HG03521 (cell line): ENCODE measurements around the gene CYB5RL.
"Not testable (repeated sequence)": the region's sequence is repeated elsewhere in the genome, so short reads cannot be mapped to it uniquely, and the experiment has no call there.

Experiments
- ATAC-seq: cut with Tn5 transposase; IDR thresholded peaks from one replicate; pipeline ENCODE4 v1.9.1; 2021; ENCODE audit warnings: mild to moderate bottlenecking, moderate library complexity; ENCODE audit not compliant: unreplicated experiment

The CYB5RL gene

DNA sequence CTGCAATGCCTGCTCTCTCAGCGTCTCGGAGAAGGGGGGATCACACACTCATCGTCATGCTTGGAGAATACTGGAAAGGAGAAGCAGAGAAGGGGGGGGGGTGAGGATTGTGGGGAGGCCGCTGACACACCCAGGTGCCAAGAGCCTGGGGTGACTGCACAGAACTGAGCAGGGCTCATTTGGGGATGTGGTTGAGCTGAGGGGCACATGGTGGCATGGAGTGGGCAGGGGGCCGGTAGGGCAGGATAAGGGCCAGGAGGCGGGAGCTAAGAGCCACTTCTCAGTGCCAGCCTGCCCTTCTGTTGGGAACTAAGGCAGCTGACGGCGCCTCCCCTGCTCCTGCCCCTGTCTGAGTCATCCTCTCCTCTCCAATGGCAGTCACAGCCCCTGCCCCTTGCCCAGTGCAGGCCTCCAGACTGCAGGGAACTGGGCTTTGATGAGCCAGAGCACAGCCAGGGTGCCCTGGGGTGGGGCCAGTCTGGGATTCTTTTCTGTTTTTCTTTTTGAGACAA lies 27.3 kb upstream of the CYB5RL start:
- ATAC-seq = no peak

DNA sequence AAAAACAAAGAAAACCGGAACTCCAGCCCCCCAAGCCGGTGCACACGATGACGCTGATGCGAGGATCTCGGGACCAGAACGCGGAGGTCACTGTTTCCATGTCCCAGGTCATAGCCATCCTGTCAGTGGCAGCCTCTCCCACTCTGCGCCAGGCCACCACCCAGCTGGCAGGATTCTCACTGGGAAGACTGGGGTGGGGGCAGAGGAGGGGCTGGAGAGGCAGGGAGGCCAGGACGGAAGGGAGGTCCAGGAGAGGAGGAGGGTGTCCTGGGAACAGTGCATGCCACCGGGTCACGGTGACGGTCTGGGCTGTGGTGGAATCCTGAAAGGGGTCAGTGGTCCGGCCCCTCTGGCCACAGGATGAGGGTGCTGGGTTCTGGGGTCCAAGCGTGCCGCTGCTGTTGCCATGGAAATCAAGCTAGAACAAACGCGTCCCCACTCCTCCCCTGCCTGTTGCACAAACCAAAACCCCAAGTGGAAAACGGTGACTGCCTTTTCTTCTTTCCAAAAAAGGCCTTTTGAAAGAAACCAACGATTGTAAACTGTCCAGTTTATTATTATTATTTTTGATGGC lies 26.2 kb upstream of the CYB5RL start:
- ATAC-seq = no peak

DNA sequence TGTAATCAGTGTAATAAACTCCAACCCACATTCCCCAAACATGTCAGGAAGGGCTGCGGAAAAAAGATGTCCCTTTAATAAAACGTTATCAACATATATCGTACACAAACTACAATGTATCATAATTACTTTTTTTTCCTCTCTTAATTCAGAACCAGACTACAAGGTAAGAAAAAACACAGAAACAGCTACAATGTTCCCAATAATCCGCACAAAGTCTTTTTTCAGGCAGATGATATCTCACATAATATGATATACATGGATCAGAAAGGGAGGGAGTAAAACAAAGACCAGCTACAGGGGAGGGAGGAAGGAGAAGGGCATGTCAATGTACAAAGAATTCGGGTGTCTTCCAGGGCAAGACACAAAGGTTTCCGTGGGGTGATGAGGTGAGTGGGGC lies 25.5 kb upstream of the CYB5RL start:
- ATAC-seq = no peak

DNA sequence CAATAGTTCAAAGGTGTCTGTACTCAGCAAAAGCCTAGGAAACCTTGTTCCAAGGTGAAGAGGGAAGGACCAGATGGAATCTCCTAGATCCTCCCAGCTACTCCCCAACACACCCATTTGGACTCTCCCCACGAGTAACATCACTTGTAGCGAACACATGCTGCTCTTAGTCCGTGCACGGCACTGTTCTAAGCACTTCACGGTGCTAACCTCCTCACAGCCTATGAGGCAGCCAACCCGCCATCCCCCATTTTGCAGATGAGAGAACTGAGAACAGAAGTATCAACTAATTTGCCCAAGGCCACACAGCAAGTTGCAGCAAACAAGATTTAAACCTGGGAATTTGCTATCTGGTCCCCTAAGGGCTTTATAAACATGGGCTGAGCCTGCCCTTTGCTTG lies 24.4 kb upstream of the CYB5RL start:
- ATAC-seq = no peak

DNA sequence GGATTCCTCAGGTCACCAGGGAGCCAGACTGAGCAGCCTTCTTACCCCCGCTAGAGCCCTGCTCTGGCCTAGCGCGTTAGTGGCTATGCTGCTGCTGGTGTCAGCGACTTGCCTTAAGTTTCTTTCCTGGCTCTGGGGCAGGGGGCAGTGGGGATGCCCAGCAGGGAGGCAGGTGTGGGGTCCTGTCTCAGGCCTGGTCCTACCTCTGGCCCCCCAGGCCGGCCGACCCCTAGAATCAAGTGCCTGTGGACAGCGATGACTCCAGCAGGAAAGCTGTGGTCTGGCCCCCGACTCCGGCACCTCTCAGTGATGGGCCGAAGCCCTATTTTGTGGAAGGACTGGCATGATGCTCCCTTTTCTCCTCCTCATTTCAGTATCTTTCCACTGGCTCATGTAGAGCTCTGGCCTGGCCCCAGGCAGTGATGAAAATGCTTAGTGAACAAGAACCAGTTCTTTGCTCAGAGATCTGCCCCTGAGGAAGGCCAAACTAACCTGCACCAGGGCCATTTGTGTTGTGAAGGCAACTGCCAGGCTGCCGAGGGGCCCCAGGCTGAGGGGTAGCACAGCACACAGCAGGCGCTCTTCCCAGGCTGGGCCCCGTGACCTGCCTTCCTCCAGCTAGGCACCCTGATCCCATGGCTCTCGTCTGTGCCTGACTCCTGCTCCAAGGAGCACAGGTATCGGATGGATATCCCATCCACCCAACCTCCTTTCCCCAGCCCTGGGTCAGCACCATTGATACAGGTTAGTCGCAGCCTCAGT lies 23.8 kb upstream of the CYB5RL start:
- ATAC-seq = no peak

DNA sequence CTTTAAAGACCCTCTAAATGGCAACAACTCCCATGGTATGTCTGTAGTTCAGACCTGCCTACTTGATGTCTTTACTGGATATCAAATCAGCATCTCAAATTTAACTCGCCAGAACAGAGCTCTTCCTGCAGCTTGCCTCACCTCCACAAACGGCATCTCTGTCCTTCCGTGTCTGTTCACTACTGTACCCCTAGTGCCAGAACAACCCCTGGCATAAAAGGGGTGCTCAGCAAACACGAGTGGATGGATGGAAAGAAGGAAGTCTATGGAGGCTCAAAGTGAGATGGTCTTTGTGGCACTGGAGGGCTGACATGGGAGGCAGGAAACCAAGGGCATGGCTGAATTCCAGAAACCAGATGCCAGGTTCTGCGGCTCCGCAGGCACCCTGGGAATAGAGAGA lies 22.9 kb upstream of the CYB5RL start:
- ATAC-seq = no peak

DNA sequence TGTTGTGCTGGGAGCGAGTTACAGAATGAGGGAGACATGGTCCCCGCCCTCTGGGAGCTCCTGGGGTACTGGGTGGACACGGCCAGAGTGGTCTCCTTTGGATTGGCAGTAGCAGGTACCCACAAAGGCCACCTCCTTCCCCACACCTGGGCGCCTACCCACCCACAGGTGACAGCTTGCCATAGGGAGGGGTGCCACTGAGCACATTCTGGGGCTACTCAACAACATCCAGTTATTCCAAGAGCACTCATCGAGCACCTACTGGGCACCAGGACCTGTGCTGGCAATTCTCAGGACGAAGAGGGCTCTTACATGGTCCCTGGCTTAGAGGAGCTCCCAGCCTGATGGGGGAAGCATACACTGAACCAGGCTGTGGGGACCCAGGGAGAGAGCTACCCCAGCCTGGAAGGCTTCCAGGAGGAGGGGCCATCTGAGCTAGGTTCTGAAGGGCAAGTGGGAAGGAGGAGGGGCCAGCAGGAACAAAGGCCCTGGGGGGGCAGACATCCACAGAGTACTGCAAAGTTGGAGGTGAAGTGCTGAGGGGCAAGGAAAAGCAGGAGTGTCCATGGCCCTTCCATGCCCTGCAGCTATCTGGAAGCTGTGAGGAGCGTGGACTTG lies 22.1 kb upstream of the CYB5RL start:
- ATAC-seq = no peak

DNA sequence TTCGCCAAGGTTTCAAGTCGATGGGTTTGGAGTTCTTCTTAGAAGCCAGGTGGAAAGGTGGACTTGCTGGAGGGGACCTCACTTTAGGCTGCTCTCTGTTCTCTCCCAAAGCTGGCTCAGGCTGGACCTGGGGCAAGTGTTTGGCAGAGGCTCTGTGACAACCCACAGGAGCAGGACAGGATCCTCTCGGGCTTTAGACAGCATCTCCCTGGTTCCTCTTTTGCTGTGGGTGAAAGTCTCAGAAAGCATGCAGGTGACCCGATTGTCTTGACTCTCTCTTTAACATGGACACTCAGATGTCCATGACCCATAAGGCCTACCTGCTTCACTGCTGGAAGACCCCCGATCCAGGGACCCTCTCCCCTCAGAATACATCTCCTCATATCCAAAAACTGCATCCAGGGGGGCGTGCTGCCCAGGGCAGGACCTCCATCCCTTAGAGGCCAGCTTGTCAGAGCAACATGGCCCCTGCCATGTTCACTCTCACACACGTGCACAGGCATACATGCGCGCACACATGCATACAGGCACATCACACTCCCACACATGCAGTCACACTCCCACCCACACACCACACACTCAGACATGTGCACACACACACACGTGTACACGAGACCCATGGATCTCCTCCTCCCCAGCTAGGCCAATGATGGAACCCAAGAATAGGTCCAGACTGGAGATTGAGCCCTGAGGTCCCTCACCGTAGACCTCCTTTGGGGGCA lies 21.4 kb upstream of the CYB5RL start:
- ATAC-seq = no peak

DNA sequence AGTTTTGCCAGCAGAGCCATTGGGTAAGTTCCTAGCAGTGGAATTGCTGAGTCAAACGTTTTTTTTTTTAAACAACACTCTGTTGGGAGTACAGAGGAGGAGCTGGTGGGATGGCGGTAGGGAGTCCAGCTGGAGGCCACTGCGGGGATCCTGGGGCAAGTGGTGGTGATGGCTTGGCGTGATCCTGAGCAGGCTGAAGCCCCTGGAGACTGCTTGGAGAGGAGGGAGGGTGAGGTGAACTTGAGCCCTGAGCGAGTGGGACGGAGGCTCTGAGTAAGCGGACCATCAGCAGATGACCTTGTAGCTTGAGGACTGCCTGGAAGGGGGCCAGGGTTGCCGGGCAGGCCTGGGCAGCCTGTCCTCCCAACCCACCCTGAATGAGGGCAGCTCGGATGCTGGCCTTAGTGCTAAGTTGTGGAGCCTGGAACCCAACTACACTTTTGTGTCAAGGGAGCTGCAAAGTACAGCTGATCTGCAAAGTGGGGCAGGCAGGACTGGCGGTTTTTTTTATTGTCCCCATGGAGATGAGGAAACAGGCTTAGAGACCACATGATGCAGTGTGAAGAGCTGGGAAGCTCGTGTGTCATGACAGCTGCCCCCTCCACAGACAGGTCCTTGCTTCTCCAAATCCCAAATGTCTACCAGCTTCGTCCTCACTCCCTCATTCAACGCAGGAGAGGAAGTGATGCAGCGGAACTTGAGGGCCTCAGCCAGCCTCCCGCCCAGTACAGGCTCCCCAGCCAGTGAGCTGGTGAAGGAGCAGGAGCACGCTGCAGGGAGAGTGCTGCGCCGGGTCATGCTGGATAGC lies 20.4 kb upstream of the CYB5RL start:
- ATAC-seq = no peak

DNA sequence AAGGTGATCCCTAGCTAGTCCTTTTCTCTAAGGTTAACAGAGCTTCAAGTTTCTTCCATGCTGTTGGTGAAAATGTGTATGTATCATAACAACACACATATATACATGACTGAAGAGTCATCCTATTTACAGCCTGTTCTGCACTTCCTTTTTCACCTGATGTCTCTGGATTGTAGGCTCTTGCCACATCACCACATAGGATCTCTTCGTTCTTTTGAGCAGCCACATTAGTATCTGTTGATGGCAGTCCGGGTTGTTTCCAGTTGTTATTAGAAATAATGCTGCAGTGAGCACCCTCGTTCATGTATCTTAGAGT lies 19.8 kb upstream of the CYB5RL start:
- ATAC-seq = no peak

DNA sequence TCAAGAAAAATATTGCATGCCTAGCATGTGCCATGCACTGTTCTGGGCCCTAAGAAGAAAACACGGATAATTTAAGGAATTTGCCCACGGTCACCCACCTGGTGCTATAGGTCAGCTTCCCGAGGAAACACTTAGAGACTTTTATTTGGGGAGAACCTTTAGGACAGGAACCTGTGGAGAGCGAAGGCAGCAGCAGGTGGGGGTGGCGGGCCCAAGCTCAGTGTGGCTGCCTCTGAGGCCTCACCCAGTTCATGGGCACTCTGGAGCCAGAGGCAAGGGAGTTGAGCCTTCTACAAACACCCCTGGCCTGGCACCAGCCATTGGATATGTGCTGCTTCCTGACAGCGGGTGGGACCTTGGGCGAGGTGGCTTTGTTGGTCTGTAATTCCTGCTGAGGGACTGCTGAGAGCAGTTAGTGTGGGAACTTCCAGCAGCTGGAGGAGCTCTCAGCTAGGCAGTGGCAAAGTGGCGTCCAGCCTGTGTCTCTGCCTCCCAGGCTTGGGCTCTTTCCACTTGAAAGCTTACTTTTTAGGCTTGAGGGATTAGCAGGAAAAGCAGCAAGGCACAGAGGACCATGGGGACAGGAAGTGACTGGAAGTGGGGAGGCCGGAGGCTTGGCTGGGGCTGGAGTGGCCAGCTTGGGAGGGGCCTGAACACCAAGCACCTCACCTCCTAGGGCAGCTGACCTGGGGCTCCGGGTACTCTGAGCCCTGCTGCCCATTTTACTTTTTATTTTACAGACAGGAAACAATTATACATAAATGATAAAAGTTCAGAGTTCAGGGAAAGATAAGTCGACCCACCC lies 19.3 kb upstream of the CYB5RL start:
- ATAC-seq = no peak

DNA sequence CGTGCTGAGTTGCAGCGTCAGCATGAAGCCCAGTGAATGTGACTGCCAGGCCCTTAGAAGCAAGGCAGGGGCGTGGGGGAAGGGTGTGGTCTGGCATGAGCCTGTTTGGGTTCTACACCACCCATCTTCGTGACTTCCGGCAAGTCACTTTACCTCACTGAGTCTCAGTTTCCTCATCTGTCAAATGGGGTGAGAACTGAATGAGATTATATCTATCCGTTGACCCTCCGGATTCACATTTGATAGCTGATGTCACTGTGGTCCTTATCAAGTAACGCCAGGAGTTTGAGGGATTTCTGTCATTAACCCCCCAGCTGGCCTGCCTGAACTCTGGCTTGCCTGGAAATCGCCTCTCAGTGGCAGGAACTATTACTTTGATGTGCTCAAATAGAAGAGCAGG lies 15.7 kb upstream of the CYB5RL start:
- no peak for ATAC-seq

DNA sequence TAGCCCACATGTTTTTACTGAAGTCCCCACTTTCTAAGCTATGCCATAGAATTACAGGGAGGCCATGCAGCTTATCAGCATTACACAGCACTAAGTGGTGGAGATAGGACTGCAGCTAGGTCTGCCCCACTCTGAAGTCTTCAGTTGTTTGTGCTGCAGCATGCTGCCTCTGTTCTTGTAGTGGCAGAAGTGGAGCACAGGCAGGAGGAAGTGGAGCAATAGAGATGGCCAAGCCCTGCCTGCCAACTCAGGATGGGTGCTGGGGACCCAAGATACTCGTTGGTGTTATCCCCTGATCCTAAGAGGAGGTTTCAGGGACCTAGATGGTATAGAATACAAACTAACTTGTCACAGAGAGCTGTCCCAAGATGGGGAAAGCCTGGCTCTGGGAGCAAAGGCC lies 13.0 kb upstream of the CYB5RL start:
- no peak for ATAC-seq

DNA sequence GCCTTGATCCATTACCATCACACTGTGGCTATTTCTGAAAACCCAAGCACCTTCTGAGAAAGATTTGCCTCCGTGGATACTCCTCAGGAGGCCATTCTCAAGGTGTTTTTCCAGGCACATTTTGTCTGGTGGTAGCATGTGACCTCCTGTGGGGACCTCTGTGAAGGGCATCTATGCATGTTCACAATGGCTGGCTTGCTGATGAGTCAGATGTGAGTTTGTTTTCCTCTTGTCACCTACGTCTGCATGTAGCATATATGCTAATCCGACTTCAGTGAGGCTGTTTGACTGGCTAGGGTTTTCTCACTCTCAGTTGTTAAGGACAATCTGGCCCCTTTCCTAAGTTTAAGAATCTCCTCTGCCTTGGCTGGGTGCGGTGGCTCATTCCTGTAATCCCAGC lies 8.1 kb upstream of the CYB5RL start:
- ATAC-seq = not testable (repeated sequence)

DNA sequence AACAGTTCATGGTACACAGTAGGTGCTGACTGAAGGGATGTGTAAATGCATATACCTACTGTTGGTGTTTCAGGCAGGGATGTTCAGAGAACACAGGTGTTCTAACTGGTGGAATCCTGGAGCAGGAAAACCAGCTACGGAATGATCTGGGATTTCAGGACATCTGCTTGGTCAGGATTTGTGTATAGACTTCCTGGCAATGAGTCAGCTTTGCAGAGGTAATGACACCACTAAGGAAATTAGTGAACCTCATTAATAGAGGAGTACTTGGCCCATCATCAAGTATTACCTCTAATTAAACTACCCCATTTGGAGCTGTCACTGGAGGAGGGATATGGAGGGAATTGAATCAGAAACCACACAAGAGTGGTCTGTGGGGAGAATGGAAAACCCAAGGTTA lies 7.5 kb upstream of the CYB5RL start:
- ATAC-seq = no peak

DNA sequence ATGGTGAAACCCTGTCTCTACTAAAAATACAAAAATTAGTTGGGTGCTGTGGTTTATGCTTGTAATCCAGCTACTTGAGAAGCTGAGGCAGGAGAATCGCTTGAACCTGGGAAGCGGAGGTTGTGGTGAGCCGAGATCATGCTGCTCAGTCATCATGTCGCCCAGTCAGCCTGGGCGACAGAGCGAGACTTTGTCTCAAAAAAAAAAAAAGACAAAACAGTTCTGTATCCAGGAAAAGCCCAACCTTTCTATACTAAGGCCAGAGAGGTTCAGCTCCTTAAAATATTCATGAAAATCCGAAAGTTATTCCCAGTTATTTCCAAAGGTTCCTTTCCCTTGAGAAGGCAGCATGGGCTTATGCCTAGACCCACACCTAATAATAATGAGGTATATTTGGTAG lies 4.4 kb upstream of the CYB5RL start:
- ATAC-seq = no peak

DNA sequence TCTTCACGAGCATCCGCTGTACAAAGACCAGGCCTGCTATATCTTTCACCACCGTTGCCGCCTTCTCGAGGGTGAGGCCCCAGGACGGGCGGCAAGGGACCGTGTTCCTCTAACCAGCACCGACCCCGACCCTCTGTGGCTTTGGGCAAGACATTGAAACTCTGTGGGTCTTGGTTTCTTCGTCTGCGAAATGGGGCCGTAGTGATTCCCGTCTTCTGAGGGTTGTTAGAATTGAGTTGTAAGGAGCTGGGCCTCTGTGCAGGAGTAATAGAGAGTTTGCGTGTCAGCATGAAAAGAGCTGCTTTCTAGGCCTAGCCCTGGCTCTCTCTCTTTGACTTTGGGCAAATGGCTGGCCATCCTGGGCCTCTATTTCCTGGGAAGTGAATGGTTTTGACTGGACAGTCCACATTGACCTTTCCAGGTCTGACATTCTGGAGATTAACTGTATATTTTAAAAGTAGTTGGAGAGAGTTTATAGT lies 728 bp upstream of the CYB5RL start:
- no peak for ATAC-seq

DNA sequence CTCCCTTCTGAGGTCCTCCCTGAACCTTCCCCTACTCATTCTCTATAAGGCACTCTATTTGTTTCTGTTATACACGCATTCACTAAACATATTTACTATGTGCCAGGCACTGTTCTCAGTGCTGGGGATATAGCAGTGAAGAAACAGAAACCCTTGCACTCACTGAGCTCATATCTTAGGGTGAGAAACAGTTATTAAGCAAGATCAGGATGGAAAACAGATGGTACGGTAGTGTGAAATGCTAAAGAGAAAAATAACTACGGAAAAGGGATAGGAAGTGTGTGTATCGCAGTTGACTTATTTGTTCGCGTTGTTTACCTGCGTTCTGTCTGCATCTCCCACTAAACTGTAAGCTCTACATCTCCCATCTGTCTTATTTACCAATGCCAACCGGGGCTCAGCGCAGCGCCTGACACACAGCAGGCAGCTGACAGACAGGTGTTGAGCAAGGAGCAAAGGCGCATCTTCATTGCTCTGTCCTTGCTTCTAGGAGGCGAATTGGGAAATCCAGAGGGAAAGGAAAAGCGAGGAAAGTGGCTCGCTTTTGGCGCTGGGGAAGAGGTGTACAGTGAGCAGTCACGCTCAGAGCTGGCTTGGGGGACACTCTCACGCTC lies 572 bp downstream of the CYB5RL start:
- no peak for ATAC-seq

DNA sequence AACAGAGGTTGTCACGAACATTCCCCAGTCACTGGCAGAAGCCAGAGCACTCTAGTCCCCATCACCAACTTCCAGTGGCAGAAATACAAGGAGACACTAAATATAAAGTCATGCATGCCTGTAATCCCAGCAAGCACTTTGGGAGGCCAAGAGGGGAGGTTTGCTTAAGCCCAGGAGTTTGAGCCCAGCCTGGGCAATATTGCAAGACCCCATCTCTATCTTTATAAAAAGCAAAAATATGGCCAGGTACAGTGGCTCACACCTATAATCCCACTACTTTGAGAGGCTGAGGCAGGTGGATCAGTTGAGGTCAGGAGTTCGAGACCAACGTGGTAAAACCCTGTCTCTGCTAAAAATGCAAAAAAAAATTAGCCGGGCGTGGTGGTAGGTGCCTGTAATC lies 6.4 kb downstream of the CYB5RL start:
- ATAC-seq = no peak

DNA sequence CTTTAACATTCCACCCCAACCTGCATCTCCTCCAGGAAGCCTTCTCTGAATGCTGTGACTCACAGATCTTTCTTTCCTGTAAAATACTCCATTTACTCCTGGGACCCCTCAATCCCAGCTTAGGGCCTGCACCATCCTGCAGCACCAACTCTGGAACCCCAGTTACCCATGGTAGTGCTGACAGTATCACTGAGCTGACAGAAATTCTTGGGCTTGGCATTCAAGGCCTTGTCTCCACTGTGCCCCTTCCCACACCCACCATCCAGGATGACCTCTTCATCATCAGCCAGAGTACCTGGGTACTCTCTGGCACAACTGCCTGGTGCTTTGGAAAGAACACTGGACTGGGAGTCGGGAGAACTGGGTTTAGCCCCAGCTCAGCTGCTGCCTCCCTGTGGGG lies 8.3 kb downstream of the CYB5RL start:
- ATAC-seq = no peak
